GM21786 (cell line): ENCODE results near the gene C12orf60.
A peak's percentile ranks its signal among the peaks of the same experiment; 100 is the strongest.
"Not testable (repeated sequence)": the region's sequence is repeated elsewhere in the genome, so short reads cannot be mapped to it uniquely, and the experiment has no call there.

Source experiments
- ATAC-seq: cut with Tn5 transposase; IDR thresholded peaks from one replicate; pipeline ENCODE4 v1.9.1; 2021; ENCODE audit not compliant: unreplicated experiment

The C12orf60 gene, protein sequence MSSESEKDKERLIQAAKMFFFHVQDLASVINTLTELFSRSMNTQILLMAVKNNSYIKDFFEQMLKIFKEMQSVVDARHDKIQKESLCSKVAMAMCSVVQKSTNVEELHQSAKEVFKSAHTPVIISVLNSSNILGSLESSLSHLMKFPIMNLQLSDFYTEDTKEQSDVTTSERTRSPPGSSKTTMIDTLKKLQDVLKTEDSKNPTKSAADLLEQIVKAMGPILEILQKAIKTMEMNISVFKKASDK

DNA sequence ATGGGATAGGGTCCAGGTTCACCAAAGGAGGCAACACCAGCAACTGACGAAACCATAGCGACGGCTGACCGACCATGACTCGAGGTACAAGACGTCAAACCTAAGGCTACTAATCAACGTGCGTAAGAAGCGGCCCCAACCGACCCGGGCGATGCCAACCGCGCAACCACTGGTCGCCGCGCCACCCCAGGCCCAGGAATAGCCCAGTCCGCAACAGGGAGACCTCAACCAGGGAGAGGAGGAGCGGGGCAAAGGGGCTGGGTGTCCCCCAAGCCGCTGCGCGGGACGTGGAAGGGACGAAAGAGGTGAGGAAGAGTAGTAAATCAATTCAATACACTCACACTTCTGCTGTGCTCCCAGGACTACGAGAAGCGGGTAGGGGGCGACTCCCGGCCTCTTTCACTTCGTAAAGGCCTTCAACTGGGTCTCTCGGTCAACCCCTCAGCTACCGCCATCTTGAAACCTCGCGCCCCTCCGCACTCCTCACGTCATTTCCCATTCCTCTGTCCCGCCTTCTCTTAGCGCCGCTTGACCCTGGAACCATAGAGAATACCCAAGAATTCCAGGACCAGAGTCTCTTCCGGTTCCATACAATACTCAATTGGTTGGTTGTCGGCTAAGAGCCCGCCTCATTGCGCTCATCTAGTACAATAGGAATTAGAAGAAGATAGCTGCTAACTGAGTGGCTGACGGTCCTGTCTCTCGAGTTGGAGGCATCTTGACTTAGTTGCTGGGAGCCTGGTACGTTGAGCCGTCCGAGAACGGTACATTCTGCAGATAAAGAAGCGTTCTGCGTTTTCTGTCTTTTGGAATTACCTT is at the start of gene C12orf60, which contains the start of gene WBP11:
Gene C12orf60 (plus strand): TSS at position 660 of the 819 bp plus-strand sequence. CDS start 19,266 bp downstream, outside the sequence.
Gene WBP11 (minus strand): TSS at position 468 of the 819 bp plus-strand sequence. CDS start 2,095 bp downstream, outside the sequence.
- ATAC-seq: peak; percentile 99

DNA sequence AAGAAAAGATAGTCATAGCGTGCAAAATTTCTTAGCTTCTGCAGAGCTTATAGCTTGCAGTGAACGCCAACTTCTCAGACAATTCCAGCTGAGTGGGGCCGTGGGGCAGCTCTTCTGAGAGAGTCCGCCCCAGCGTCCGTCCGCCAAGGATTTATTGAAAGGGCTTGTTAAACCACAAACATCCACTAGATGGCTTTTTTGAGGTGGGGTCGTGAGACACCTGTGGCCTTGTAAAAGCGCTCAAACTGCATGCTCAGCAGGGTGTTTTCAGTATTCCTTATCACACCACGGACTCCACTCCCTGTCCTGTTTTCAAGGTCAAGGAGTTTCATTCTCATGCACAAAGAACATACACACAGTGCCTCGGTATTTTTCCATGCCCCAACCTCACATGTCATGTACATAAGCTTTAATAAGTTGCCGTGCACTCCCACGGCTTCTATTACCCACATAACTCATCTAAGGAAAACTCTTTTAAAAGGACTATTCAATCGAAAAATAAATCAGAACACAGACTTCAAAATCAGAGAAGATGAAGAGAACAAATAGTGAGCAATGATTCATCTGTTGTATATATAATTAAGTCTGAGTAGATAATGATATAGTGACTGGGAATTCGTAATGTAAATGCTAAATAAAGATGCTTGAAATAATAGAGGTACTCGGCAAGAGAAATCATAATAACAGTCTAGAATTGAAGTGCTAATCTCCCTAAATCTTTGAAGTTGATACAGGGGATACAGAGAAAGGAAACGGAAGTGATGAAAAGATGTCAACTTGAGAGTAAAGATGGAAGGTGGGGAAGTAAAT is 46.9 kb upstream of the C12orf60 start:
- no peak for ATAC-seq

DNA sequence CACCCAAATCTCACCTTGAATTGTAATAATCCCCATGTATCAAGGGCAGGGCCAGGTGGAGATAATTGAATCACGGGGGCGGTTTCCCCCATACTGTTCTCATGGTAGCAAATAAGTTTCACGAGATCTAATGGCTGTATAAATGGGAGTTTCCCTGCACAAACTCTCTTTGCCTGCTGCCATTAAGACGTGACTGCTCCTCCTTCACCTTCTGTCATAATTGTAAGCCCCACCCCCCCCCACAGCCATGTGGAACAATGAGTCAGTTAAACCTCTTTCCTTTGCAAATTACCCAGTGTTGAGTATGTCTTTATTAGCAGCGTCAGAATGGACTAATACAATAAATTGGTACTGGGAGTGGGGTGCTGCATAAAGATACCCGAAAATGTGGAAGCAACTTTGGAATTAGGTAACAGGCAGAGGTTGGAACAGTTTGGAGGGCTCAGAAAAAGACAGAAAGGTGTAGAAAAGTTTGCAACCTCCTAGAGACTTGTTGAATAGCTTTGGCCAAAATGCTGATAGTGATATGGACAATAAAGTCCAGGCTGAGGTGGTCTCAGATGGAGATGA is 43.7 kb upstream of the C12orf60 start:
- not testable (repeated sequence) for ATAC-seq

DNA sequence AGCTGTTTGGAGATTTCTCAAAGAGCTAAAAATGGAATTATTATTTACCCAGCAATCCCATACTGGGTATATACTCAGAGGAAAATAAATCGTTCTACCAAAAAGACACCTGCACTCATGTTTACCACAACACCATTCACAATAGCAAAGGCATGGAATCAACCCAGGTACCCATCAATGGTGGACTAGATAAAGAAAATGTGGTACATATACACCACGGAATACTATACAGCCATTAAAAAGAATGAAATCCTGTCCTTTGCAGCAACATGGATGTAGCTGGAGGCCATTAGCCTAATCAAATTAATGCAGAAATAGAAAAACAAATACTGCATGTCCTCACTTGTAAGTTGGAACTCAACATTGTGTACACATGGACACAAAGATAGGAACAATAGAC is 38.1 kb upstream of the C12orf60 start:
- ATAC-seq: no peak

DNA sequence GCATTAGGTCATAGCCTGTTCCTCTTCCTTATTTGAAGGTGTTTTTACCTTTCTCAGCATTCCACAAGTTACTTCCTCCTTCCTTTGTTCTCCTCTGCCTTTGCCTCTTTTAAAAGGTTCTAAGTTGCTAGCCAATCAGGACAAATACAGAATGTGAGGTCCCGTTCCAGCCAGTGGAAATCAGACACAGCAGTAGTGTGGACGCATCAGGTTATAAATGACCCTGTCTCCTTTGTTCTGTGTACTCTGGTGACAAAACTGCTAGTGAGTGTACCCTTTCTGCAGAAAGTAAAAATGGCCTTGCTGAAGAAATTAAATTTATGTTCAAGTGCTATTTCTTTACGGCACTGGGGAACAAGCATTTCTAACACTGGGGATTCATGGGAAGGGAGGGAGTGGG is 37.5 kb upstream of the C12orf60 start:
- ATAC-seq: not testable (repeated sequence)

DNA sequence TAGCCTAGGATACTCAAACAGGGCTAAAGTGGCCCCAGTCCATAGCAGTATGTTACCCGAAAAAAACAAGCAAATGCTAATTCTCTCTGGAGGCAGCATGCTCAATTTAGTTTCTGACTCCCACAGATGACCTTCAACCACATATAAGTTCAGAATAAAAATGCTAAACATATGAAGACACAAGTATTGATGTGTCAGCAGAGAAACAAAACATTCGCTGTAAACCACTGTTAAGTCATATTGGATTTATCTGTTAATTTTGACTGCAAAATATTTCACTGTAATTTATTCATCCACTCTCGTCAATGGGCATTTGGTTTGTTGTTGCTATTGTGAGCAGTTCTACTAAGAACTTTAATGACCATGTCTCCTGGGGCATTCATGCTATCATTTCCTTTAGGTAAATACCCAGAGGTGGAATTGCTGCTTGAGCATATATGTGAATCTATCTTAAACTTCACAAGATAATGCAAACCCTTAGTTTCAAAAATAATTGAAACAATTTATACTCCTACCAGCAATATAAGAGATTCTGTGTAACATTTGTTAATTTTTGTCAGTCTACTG is 36.7 kb upstream of the C12orf60 start:
- no peak for ATAC-seq

DNA sequence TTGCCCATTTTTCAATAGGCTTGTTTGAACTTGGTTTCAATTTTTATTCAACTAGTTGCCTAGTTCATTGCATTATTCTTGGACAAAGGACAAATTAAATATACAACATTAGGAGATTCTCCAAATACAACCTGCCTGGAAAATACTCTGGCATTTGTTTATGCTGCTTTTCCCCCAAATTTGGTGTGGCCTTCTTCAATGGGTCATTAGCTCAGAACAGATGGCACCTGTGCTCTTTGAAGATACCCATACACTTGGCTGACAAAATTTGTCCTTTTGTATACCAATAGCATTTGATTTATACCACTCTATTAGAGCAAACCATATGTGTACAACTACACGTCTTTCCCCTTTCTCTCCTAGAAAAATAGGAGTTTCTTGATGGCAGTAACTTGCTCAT is 35.9 kb upstream of the C12orf60 start:
- no peak for ATAC-seq

DNA sequence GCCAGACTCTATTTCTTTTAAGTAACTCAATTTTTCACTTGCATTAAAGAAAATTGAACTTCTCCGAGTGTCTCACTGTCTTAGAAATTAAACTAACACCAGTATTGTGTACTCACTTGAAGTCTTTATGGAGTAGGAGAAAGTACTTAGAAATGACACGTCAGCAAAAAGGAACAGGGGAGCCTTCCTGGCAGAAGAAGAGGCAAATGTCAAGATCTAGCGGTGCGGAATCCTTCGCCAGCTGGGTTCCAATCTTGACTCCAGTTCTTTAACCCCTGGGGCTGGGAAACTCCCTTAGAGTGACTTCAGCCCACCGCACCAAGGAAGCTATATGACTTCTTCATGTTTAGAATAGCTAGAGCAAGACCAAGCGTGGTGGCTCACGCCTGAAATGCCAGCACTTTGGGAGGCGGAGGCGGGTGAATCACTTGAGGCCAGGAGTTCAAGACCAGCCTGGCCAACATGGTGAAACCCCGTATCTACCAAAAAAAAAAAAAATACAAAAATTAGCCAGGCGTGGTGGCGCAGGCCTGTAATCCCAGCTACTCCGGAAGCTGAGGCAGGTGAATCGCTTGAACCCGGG is 34.6 kb upstream of the C12orf60 start:
- ATAC-seq: no peak

DNA sequence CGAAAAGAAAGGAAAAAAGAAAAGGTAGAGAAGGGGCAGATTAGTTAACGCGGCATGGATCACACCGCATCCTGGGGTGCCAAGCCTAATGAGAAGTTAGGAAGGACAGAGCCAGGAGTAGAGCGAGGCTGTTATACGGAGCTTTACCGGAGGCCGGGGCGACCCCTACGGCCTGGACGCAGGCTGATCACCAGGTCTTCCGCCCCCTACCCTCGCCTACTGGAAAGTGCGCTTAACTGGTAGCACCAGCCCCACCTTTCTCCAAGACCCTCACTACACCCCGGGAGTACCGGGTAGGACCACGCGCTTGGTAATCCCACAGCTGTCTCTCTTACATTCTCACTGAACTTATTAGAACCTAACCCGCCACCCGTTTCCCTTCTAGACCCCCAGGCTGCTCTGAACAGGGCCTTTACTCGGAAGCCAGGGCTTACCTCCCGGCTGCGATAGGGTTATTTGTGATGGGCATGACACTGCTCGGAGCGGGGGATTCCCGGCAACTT is 34.0 kb upstream of the C12orf60 start:
- ATAC-seq: peak; percentile 3

DNA sequence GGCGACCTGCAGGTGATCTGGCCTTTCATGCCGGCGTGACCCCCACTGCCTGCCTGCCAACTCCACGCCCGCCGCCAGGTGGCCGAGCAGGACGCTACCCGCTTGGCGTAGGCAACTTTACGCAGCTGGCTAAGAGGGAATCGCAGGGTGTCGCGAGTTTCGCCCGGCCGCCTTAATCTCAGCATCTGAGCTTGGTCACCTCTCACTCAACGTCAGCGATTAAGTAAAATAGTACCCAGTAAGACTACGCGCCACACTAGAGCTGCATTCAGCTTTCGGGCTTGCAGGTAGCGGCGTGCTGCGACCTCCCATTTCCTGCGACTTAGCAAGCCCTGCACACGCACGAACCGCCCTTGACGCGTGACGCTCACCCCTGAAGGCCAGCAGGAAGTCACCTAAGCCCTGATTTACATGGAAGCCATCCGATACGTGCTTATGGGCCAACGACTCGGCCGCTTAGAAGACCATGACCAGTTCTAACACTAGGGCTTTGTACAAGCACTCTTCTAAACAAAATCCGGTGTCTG is 33.4 kb upstream of the C12orf60 start:
- ATAC-seq: peak; percentile 34

DNA sequence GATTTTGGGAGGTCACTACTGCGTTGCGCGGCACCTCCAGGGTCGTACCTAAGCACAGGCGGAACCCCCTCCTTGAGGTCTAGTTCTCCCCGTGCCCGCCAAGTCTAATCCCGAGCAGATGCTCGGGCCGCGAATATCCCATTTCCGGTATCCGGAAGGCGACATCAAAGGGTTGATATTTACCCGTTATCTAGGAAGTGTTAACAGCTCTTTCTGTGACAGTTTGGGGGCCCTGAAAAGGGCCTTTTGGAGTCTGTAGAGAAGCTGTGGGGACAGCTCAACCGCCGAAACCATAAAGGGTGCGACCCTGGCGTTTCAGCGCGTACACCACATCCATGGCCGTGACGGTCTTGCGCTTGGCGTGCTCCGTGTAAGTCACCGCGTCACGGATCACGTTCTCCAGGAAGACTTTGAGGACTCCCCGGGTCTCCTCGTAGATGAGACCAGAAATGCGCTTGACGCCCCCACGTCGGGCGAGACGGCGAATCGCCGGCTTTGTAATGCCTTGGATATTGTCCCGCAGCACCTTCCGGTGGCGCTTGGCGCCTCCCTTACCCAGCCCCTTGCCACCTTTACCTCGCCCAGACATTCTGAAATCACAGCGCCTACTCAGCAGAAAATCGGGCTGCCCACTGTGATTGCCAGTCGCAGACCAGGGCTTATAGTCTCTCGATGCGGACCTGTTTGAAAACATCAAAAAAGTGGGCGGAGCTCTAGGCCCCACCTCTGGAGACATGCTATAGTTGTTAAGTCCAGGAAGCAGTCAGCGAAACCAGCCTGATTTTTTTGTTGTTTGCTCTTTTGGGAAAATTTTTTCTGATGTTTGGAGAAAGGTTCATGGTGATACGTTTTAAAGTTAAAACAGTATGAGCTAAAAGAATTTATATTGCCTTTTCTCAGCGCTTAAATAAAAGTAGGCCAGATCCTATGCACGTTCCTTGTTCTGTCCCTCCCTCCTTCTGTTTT is 32.7 kb upstream of the C12orf60 start:
- peak; percentile 23 for ATAC-seq

DNA sequence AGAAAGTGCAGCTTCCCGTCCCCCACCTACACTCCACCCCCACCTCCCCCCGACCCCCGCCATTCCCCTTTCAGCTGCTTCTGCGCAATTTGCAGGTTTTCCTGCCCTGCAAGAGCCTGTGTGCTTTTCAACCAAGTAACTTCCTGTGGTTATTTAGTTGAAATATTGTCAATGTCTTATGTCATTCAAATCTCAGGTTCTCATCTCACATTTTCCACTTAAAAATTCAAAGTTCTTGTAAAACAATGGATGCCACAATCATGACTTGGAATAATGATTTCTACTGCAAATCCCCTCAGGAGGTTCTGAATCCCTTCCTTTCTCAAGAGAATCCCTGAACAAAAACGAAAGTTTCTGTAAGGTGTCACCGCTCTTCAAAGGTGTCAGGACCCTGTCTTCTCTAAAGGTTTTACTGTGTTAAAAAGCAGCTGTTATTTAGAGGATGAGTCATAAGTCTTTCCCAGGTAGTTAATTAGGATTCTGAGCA is 31.8 kb upstream of the C12orf60 start:
- ATAC-seq: no peak

DNA sequence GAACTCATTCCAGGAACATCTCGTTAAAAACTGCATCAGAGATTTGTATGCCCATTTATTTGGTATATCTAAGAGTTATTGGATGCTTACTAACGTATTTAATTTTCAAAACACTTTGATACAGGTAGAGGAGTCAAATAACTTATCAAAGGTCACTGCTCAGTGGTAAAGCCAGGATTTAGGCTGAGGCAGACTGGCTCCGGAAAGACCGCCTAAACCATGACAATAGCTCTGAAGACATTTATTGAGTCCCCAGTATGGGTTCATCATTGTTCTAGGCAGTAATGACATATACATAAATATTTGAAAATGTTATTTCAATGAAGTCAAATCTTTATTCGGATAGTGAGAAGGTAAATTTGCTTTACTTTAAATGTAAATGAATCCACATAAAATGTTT is 30.5 kb upstream of the C12orf60 start:
- ATAC-seq: no peak

DNA sequence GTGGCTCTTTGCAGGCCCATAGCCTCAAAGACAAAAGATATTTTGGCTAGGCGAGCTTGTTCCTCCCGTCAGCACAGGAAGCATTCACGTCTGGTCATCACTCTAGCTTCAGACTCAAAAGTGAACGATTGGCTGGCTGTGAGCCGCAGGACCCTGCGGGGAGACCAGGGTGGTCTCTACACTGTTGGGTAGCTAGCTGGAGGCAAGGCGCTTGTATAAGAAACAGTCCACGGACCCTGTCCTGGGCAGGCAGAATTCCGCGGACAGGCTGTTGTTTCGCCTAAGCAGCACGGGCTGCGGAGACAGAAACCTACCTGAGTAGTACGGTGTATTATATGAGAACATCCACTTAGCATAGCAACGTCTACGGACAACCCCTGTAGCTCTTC is 29.8 kb upstream of the C12orf60 start:
- ATAC-seq: peak; percentile 5

DNA sequence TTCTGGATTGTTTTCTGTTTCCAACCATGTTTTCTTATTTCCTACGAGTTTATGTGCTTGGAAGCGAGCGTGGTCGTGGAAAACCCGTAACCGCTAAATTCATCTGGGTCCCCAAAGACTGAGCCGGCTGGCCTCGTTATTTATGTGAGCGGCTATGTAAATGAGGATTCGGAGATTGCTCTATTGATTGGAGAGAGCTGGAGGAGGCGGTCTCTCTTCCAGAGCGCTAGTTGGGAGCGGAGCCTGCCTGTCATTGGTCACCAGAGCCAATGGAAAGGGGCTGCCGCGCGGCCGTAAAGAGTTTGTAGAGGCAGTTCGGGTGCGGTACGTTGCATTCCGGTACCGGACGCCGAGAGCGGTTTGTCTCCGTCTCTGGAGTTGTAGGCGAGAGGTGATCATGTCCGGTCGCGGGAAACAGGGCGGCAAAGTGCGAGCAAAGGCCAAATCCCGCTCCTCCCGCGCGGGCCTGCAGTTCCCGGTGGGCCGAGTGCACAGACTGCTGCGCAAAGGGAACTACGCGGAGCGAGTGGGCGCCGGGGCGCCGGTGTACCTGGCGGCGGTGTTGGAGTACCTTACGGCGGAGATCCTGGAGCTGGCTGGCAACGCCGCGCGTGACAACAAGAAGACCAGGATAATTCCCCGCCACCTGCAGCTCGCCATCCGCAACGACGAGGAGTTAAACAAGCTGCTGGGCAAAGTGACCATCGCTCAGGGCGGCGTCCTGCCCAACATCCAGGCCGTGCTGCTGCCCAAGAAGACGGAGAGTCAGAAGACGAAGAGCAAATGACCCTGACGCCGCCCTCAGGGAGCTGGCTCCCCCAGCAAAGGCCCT is 29.2 kb upstream of the C12orf60 start:
- ATAC-seq: peak; percentile 46

DNA sequence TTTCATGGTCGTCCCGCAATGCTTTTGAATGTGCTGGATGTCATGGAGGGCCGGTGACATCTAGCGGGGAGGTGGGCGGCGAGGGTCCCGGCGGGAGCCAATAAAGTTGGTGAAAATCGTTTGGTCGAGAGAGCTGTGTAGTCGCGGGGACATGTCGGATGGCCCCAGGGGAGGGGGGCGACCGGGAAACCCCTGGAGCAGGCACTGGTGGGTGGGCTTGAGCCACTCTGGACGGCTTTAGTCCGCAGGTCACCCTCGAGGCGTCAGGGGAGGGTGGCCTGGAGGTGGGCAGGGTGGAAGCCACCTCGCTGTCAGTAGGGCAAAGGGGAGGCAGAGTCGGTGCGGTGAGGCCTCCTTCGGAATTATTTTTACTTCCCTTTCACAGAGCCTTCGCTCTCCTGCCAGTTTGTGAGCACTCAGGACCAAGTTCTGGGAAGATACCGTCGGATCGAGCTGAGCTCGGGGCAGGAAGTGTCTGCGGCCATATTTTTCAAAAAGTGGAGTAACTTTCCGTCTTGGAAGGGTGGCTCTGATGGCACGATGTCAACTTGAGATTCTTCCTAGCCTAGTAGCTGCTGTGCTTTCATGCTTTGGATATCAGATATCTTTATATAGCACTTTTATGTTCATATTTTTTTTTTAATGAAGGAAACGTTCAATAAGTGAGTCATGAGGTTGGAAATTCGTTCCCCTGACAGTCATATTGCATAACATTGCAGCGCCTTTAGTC is 28.4 kb upstream of the C12orf60 start:
- ATAC-seq: no peak

DNA sequence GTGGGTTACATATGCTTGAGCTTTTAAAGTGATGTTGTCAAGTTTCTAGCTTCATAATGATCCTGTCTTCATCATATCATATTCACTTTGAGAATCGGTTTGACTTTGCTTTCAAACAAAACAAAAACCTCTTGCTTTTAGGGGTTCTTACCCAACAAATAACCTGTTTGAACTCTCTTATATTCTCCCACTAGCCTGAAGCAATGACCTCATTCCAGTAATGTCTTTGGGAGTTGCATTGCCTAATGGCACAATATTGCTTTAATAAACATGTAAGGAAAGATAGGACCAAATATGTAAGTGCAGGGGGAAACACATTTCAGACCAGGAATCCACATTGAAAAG is 27.9 kb upstream of the C12orf60 start:
- ATAC-seq: no peak
